Measurements from ENCODE around the gene DCBLD2. TPM values are rescaled to one million over a fixed set of nuclear protein-coding genes. Genes with fewer than 3 reads are reported as not detected.

Gene DCBLD2
- total RNA-seq, 2 donors from 2014 or later: 15.3 to 22.4 TPM

GRCh38 chr3:98817547-98818041 lies 83.9 kb downstream of the DCBLD2 start:
- Histone ChIP-seq H3K36me3 (replicated peaks in 1 of 2; ENCODE audit: insufficient read depth in 1 of 2, low read depth in 2 of 2) (no peaks in the 10 kb centered on the region), H3K4me3 (no peak overlapping the region), H3K27ac (no peak overlapping the region), H3K27me3 (no peaks in the 10 kb centered on the region), H3K4me1 (no peaks in the 10 kb centered on the region), H3K9me3 (no peaks in the 10 kb centered on the region)
- peak; percentile 81 for ATAC-seq
- no peak for DNase-seq
- intact Hi-C loops (cut with DNase I): no loop called here
- no peak for TF ChIP-seq POLR2A (IDR thresholded peaks at IDR 0.05)
- TF ChIP-seq, protein P1, sequence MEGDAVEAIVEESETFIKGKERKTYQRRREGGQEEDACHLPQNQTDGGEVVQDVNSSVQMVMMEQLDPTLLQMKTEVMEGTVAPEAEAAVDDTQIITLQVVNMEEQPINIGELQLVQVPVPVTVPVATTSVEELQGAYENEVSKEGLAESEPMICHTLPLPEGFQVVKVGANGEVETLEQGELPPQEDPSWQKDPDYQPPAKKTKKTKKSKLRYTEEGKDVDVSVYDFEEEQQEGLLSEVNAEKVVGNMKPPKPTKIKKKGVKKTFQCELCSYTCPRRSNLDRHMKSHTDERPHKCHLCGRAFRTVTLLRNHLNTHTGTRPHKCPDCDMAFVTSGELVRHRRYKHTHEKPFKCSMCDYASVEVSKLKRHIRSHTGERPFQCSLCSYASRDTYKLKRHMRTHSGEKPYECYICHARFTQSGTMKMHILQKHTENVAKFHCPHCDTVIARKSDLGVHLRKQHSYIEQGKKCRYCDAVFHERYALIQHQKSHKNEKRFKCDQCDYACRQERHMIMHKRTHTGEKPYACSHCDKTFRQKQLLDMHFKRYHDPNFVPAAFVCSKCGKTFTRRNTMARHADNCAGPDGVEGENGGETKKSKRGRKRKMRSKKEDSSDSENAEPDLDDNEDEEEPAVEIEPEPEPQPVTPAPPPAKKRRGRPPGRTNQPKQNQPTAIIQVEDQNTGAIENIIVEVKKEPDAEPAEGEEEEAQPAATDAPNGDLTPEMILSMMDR (IDR thresholded peaks at IDR 0.05): peak; percentile 62 to 80 (median 76)
- WGBS, 2 donors: 21 to 36% methylated on average over 3 of the region's 3 CpGs

- DNase-seq: no peak
- Histone ChIP-seq H3K36me3 (replicated peaks in 1 of 2; ENCODE audit: insufficient read depth in 1 of 2, low read depth in 2 of 2) (no peaks in the 10 kb centered on the region), H3K27me3 (no peaks in the 10 kb centered on the region), H3K27ac (no peak overlapping the region), H3K9me3 (no peaks in the 10 kb centered on the region), H3K4me1 (no peaks in the 10 kb centered on the region), H3K4me3 (no peak overlapping the region)
- whole genome bisulfite sequencing, 2 donors: 81 to 86% methylated on average over 5 of the region's 5 CpGs
- no peak for ATAC-seq
- TF ChIP-seq, protein P1 (IDR thresholded peaks at IDR 0.05): no peak
- no peak for TF ChIP-seq POLR2A (IDR thresholded peaks at IDR 0.05)
- intact Hi-C loops (cut with DNase I): loop anchor here (5.0 kb wide), 1 partner anchor 213 kb away; no protein-coding TSS in a partner anchor
Measured at GRCh38 chr3:98814817-98815420, 86.6 kb downstream of the DCBLD2 start.

- ATAC-seq (peak; percentile 58), DNase-seq (peak in 2 of 4 donors; percentile 14 to 24)
- Histone ChIP-seq H3K36me3 (replicated peaks in 1 of 2; ENCODE audit: insufficient read depth in 1 of 2, low read depth in 2 of 2) (no peaks in the 10 kb centered on the region), H3K27me3 (no peaks in the 10 kb centered on the region), H3K27ac (no peak overlapping the region), H3K9me3 (no peaks in the 10 kb centered on the region), H3K4me1 (no peaks in the 10 kb centered on the region), H3K4me3 (no peak overlapping the region)
- WGBS, 2 donors: 32 to 38% methylated on average over 5 of the region's 5 CpGs
- no peak for TF ChIP-seq POLR2A (IDR thresholded peaks at IDR 0.05)
- TF ChIP-seq, protein P1 (IDR thresholded peaks at IDR 0.05): peak; percentile 11 to 80 (median 71)
- intact Hi-C loops (cut with DNase I): loop anchor here (5.0 kb wide), 1 partner anchor 211 kb away; no protein-coding TSS in a partner anchor
Measured at GRCh38 chr3:98812851-98813374, 88.6 kb downstream of the DCBLD2 start.

GRCh38 chr3:98811048-98811447 lies 90.4 kb downstream of the DCBLD2 start:
- Histone ChIP-seq H3K9me3 (no peaks in the 10 kb centered on the region), H3K27ac (no peak overlapping the region), H3K36me3 (replicated peaks in 1 of 2; ENCODE audit: insufficient read depth in 1 of 2, low read depth in 2 of 2) (no peaks in the 10 kb centered on the region), H3K4me1 (no peaks in the 10 kb centered on the region), H3K27me3 (no peaks in the 10 kb centered on the region), H3K4me3 (no peak overlapping the region)
- DNase-seq: no peak
- 44 to 59% methylated on average over 6 of the region's 6 CpGs for WGBS, 2 donors
- intact Hi-C loops (cut with DNase I): loop anchor here (5.0 kb wide), 1 partner anchor 209 kb away; no protein-coding TSS in a partner anchor
- TF ChIP-seq POLR2A (IDR thresholded peaks at IDR 0.05): no peak
- TF ChIP-seq, protein P1 (IDR thresholded peaks at IDR 0.05): no peak
- no peak for ATAC-seq

Data from body of pancreas (tissue), 4 donors.